Neuron (in vitro differentiated cells): Measurements from ENCODE around the gene MLXIP.
"Not testable (repeated sequence)": the region's sequence is repeated elsewhere in the genome, so short reads cannot be mapped to it uniquely, and the experiment has no call there.

Experiments used
- H2AFZ ChIP-seq: one replicate; pipeline ENCODE4 v1.6.1; 2013; ENCODE audit warnings: low read depth, mild to moderate bottlenecking, inconsistent platforms, low read length, moderate library complexity
- H3K27me3 ChIP-seq: one replicate; pipeline ENCODE4 v1.6.1; 2013; ENCODE audit warnings: low read length; ENCODE audit not compliant: insufficient read depth
- H3K36me3 ChIP-seq: one replicate; pipeline ENCODE4 v1.6.1; 2013; ENCODE audit warnings: low read length; ENCODE audit not compliant: insufficient read depth
- H3K4me1 ChIP-seq: one replicate; pipeline ENCODE4 v1.6.1; 2013; ENCODE audit warnings: low read length; ENCODE audit not compliant: insufficient read depth
- H3K4me3 ChIP-seq: 2 replicates; pipeline ENCODE4 v1.5.1; 2013; ENCODE audit warnings: mild to moderate bottlenecking, low read length, moderate library complexity
- H3K9me3 ChIP-seq: one replicate; pipeline ENCODE4 v1.6.1; 2013; ENCODE audit warnings: low read length

Gene MLXIP

GRCh38 chr12:122097927-122098756, 19.6 kb downstream of the MLXIP start:
- H3K4me3 ChIP-seq, result no peak overlapping the region
- H3K9me3 ChIP-seq, result peaks cover 1% of the 10 kb centered on the region
- H3K27me3 ChIP-seq, result no peaks in the 10 kb centered on the region
- no peak overlapping the region for H2AFZ ChIP-seq
- H3K4me1 ChIP-seq, result peaks cover 10% of the 10 kb centered on the region
- peaks cover 3% of the 10 kb centered on the region for H3K36me3 ChIP-seq

DNA sequence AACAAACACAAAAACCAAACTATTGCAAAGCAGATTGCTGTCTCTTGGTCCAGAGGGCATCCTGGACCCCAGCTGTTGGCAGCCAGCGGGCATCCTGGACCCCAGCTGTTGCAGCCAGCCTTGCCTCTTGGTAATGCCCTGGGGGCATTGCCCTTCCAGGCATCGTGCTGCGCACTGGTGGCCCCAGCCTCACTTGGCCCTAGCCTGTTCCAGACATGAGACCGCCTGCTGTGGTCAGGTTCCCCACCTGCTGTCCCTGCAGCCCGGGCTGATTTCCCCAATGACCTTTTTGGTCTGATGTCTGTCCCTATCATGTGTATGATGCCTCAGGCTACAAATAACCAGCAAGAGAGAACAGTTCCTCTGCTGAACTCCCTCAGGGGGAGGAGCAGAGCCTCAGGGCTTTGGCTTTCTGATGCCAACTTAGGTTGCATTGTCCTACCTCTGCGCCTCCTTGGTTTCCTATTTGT, 20.8 kb downstream of the MLXIP start:
- Histone ChIP-seq H3K27me3 (no peaks in the 10 kb centered on the region), H3K4me1 (peaks cover 10% of the 10 kb centered on the region), H2AFZ (no peak overlapping the region), H3K9me3 (peaks cover 1% of the 10 kb centered on the region), H3K36me3 (peaks cover 3% of the 10 kb centered on the region), H3K4me3 (no peak overlapping the region)

DNA sequence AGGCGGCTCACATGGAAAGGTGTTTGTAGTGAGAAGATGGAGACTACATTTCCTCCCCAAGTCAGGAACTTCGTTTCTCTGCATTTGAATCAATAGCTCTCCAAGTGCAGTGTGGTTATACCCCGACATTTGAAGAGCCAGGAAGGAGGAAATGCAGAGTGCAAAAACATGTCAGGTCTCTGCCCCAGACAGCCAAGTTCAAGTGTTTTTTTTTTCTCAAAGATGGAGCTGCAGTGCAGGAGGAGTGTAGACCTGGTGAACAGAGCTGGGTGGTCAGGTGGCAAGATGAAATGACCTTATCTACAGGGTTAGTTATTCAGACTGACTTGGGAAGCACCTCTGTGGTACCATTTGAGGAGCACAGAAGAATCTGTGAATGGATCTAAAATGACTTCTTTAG, 21.3 kb downstream of the MLXIP start:
- peaks cover 10% of the 10 kb centered on the region for H3K4me1 ChIP-seq
- H2AFZ ChIP-seq, result no peak overlapping the region
- peaks cover 3% of the 10 kb centered on the region for H3K36me3 ChIP-seq
- H3K27me3 ChIP-seq, result no peaks in the 10 kb centered on the region
- peaks cover 1% of the 10 kb centered on the region for H3K9me3 ChIP-seq
- H3K4me3 ChIP-seq, result no peak overlapping the region

GRCh38 chr12:122100568-122100967, 22.0 kb downstream of the MLXIP start:
- Histone ChIP-seq H3K9me3 (peaks cover 1% of the 10 kb centered on the region), H3K36me3 (peaks cover 3% of the 10 kb centered on the region), H3K27me3 (no peaks in the 10 kb centered on the region), H3K4me3 (no peak overlapping the region), H3K4me1 (peaks cover 10% of the 10 kb centered on the region), H2AFZ (no peak overlapping the region)

DNA sequence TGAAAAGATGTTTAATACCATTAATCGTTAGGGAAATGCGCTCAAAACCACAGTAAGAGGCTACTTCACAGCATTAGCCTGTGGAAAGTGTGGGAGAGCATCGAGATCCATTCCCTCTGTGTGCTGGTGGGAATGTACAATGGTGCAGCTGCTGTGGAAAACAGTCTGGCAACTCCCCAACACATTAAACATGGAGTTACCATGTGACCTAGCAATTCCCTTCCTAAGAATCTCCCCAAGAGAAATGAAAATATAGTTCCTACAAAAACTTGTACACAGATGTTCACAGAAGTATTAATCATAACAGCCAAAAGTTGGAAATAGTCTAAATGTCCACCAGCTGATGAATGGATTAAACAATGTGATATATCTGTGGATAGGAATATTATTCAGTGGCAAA, 23.8 kb downstream of the MLXIP start:
- Histone ChIP-seq H3K4me3 (no peak overlapping the region), H3K36me3 (peaks cover 3% of the 10 kb centered on the region), H3K27me3 (no peaks in the 10 kb centered on the region), H2AFZ (no peak overlapping the region), H3K9me3 (peaks cover 1% of the 10 kb centered on the region), H3K4me1 (peaks cover 10% of the 10 kb centered on the region)

DNA sequence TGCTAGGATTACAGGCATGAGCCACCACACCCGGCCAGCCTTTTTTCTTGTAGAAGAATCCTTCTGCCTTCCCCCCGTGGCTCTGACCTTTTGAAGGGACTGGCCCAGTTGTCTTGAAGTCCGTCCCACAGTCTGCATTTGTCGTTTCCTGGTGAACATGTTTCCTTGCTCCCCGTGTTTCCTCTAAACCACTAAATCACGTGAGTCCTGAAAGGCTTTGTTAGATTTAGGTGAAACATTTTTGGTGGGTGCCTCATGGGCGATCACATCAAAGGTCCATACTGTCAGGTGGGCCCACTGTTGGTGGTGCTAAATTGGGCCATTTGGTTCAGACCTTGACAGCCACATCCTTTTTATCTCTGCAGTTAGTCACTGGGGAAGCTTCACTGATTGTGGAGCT, 26.3 kb downstream of the MLXIP start:
- no peaks in the 10 kb centered on the region for H3K27me3 ChIP-seq
- no peak overlapping the region for H3K4me3 ChIP-seq
- no peaks in the 10 kb centered on the region for H3K4me1 ChIP-seq
- H3K36me3 ChIP-seq, result peaks cover 3% of the 10 kb centered on the region
- H2AFZ ChIP-seq, result no peak overlapping the region
- peaks cover 1% of the 10 kb centered on the region for H3K9me3 ChIP-seq

GRCh38 chr12:122105496-122105895, 26.9 kb downstream of the MLXIP start:
- not testable (repeated sequence) for H3K9me3 ChIP-seq, H3K4me1 ChIP-seq, H3K36me3 ChIP-seq, H3K27me3 ChIP-seq, H3K4me3 ChIP-seq, H2AFZ ChIP-seq

DNA sequence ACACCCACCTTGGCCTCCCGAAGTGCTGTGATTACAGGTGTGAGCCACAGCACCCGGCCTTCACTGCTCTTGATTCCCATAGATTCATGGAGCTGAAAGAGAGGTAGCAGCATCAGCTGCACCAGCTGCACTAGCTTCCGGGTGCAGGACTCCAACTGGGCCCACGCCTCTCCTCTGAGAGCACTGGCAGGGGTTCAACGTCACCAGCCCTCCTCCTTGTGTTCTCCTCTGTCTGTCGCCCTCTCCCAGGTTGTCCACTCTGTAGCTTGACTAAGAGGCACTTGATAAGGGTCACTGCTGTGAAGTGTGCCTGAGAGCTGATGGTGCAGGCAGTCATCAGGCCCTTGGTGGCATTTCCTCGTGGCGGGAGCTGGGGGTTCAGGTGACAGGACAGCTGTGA, 28.3 kb downstream of the MLXIP start:
- H3K9me3 ChIP-seq, result peaks cover 1% of the 10 kb centered on the region

GRCh38 chr12:122107261-122107660, 28.7 kb downstream of the MLXIP start:
- no peak overlapping the region for H2AFZ ChIP-seq
- no peaks in the 10 kb centered on the region for H3K27me3 ChIP-seq
- H3K9me3 ChIP-seq, result peaks cover under 1% of the 10 kb centered on the region
- H3K4me3 ChIP-seq, result no peak overlapping the region
- H3K36me3 ChIP-seq, result peaks cover under 1% of the 10 kb centered on the region
- H3K4me1 ChIP-seq, result no peaks in the 10 kb centered on the region

More for the DNA sequence above, 28.3 kb downstream of the MLXIP start:
- Histone ChIP-seq H2AFZ (no peak overlapping the region), H3K36me3 (peaks cover 3% of the 10 kb centered on the region), H3K4me3 (no peak overlapping the region), H3K27me3 (no peaks in the 10 kb centered on the region), H3K4me1 (no peaks in the 10 kb centered on the region)

DNA sequence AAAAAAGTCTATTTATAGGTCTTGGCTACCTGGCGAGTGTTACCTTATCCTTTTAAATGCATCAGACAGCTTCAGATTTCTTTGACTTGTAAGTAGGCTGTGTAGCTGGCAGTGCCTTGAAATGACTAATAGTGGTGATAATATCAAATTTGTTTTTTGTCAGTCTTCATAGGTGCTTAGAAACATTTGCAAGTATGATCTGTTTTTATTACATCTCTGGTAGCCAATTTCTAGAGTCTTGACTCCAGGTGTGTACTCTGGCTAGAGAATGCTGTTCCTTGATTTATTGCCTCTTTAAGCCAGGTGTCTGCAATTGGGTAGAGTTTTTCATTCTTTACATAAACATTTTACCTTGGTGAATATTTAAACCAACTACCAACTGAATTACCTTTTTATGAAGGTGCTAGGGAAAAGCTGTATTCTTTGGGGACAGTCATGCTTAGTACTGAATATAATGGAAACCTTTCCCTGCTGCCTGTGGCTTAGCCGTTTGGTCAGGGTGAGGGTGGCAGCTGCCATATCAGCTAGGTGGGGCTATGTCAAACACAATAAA, 32.6 kb downstream of the MLXIP start:
- H3K9me3 ChIP-seq, result no peaks in the 10 kb centered on the region
- no peaks in the 10 kb centered on the region for H3K27me3 ChIP-seq
- no peaks in the 10 kb centered on the region for H3K36me3 ChIP-seq
- H3K4me1 ChIP-seq, result peaks cover 4% of the 10 kb centered on the region
- no peak overlapping the region for H2AFZ ChIP-seq
- H3K4me3 ChIP-seq, result no peak overlapping the region

- no peaks in the 10 kb centered on the region for H3K9me3 ChIP-seq
- H3K36me3 ChIP-seq, result no peaks in the 10 kb centered on the region
- no peaks in the 10 kb centered on the region for H3K27me3 ChIP-seq
- peaks cover 9% of the 10 kb centered on the region for H3K4me1 ChIP-seq
- H3K4me3 ChIP-seq, result no peak overlapping the region
- H2AFZ ChIP-seq, result no peak overlapping the region
These were observed 38.4 kb downstream of the MLXIP start for GRCh38 chr12:122116707-122117535.

- no peak overlapping the region for H3K4me3 ChIP-seq
- H3K9me3 ChIP-seq, result no peaks in the 10 kb centered on the region
- peaks cover 10% of the 10 kb centered on the region for H3K4me1 ChIP-seq
- no peak overlapping the region for H2AFZ ChIP-seq
- no peaks in the 10 kb centered on the region for H3K27me3 ChIP-seq
- H3K36me3 ChIP-seq, result no peaks in the 10 kb centered on the region
These were observed 39.4 kb downstream of the MLXIP start for GRCh38 chr12:122117979-122118378.

DNA sequence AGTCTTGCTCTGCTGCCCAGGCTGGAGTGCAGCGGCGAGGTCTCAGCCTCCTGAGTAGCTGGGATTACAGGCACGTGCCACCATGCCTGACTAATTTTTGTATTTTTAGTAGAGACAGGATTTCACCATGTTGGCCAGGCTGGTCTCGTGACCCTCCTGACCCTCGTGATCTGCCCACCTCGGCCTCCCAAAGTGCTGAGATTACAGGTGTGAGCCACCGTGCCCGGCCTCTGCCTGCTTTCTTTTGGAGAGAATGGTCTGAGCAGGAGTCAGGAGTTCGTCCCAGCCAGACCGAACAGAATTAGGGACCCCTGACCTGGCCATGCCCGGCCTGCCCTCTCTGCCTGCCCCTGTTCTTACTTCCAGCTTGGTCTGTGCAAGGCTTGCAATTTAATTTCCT, 42.8 kb downstream of the MLXIP start:
- H3K9me3 ChIP-seq, H3K4me1 ChIP-seq, H3K27me3 ChIP-seq, H3K4me3 ChIP-seq, H3K36me3 ChIP-seq, H2AFZ ChIP-seq: not testable (repeated sequence)
